GM18907 (cell line): ENCODE measurements around the gene MPP2.
A peak's percentile ranks its signal among the peaks of the same experiment; 100 is the strongest.
"Not testable (repeated sequence)": the region's sequence is repeated elsewhere in the genome, so short reads cannot be mapped to it uniquely, and the experiment has no call there.

Experiments
- ATAC-seq: cut with Tn5 transposase; IDR thresholded peaks from one replicate; pipeline ENCODE4 v1.9.1; 2021; ENCODE audit warnings: mild to moderate bottlenecking, moderate library complexity; ENCODE audit not compliant: unreplicated experiment

Gene MPP2

GRCh38 chr17:43905400-43905984, 1.8 kb downstream of the MPP2 start:
- ATAC-seq = no peak

- ATAC-seq = no peak
Measured at GRCh38 chr17:43901861-43902589, 5.3 kb downstream of the MPP2 start.

GRCh38 chr17:43900858-43901754, 6.2 kb downstream of the MPP2 start:
- ATAC-seq = no peak

GRCh38 chr17:43900183-43900857, 7.0 kb downstream of the MPP2 start:
- peak; percentile 81 for ATAC-seq

- no peak for ATAC-seq
Measured at GRCh38 chr17:43898446-43898845, 8.9 kb downstream of the MPP2 start.

GRCh38 chr17:43897831-43898230, 9.5 kb downstream of the MPP2 start:
- no peak for ATAC-seq

- ATAC-seq = not testable (repeated sequence)
Measured at GRCh38 chr17:43894494-43894893, 12.8 kb downstream of the MPP2 start.

GRCh38 chr17:43892647-43892952, 14.7 kb downstream of the MPP2 start:
- ATAC-seq = no peak

- ATAC-seq = no peak
Measured at GRCh38 chr17:43891851-43892646, 15.3 kb downstream of the MPP2 start.

- ATAC-seq = no peak
Measured at GRCh38 chr17:43890240-43890639, 17.1 kb downstream of the MPP2 start.

GRCh38 chr17:43888548-43888947, 18.8 kb downstream of the MPP2 start:
- no peak for ATAC-seq

- no peak for ATAC-seq
Measured at GRCh38 chr17:43882761-43883415, 24.4 kb downstream of the MPP2 start.

GRCh38 chr17:43881758-43882505, 25.4 kb downstream of the MPP2 start:
- no peak for ATAC-seq

- ATAC-seq = no peak
Measured at GRCh38 chr17:43881181-43881580, 26.2 kb downstream of the MPP2 start.

GRCh38 chr17:43880420-43880991, 26.8 kb downstream of the MPP2 start:
- no peak for ATAC-seq

- ATAC-seq = no peak
Measured at GRCh38 chr17:43879723-43880419, 27.5 kb downstream of the MPP2 start.

- no peak for ATAC-seq
Measured at GRCh38 chr17:43878260-43879175, 28.8 kb downstream of the MPP2 start.
